B cell (primary cell): Measurements from ENCODE around the gene EIF3J.

ENCODE experiments used
- EZH2 ChIP-seq: IDR thresholded peaks from 2 replicates; pipeline ENCODE4 v1.6.1; 2012; ENCODE audit warnings: borderline replicate concordance, low read depth, mild to moderate bottlenecking, moderate library complexity, low read length; ENCODE audit not compliant: insufficient read depth, poor library complexity, severe bottlenecking
- TF ChIP-seq, protein P1 (sequence below): fragments of 200-600 bp; IDR thresholded peaks from one replicate; pipeline ENCODE4 v1.8.0; 2022; ENCODE audit warnings: antibody characterized with exemption, mild to moderate bottlenecking

DNA sequence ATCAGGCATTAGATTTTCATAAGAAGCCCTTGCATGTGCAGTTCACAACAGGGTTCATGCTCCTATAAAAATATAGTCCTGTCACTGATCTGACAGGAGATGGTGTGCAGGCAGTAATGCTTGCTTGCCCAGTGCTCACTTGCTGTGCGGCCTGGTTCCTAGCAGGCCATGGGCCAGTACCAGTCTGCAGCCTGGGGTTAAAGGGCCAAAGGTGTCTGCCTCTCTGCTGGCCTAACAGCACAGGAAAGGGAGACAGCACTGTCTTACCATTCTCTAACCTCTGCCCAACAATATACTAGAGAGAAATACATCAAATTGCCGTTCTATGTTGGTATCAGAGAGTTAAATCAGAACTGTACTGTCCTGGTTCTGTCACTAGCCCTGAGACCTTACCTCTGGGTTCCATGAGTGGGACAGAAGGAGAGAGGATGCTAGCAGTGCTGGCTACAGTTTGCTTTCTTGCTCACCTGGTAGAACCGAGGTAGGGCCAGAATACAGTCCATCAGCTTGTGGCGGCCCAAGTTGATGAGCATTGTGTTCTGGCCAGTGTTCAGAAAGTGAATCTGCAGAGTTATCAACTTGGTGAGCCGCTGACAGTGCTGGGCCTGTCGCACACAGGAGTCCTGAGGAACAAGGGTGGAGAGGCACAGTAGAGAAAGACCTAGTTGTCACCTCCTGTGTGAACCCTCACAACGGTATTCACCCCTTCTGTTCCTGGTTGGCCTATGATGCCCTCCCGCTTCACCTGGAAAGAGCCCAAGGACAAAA is 28.6 kb downstream of the EIF3J start:
- TF ChIP-seq, protein P1, sequence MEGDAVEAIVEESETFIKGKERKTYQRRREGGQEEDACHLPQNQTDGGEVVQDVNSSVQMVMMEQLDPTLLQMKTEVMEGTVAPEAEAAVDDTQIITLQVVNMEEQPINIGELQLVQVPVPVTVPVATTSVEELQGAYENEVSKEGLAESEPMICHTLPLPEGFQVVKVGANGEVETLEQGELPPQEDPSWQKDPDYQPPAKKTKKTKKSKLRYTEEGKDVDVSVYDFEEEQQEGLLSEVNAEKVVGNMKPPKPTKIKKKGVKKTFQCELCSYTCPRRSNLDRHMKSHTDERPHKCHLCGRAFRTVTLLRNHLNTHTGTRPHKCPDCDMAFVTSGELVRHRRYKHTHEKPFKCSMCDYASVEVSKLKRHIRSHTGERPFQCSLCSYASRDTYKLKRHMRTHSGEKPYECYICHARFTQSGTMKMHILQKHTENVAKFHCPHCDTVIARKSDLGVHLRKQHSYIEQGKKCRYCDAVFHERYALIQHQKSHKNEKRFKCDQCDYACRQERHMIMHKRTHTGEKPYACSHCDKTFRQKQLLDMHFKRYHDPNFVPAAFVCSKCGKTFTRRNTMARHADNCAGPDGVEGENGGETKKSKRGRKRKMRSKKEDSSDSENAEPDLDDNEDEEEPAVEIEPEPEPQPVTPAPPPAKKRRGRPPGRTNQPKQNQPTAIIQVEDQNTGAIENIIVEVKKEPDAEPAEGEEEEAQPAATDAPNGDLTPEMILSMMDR = no peak
- no peak for TF ChIP-seq EZH2
